B cell (primary cell): Measurements from ENCODE around the gene UBE2L5. TPM values are rescaled to one million over a fixed set of nuclear protein-coding genes. Genes with fewer than 3 reads are reported as not detected.
A peak's percentile ranks its signal among the peaks of the same experiment; 100 is the strongest.

ENCODE experiments used
- ATAC-seq: fragments of 200-7000 bp; cut with Tn5 transposase; one replicate; pipeline ENCODE4 v1.10.0; 2021; ENCODE audit warnings: low read depth, mild to moderate bottlenecking, moderate number of reproducible peaks, moderate library complexity
- CTCF ChIA-PET: fragments of 350-600 bp; sonication (Branson Sonifier 250); formaldehyde crosslinking; loops from one replicate; lab custom pipeline; 2021; ENCODE audit warnings: antibody characterized with exemption, inconsistent platforms; lab: Charles Lee
- POLR2A ChIA-PET: fragments of 350-600 bp; sonication (Branson Sonifier 250); formaldehyde crosslinking; loops from one replicate; lab custom pipeline; 2021; ENCODE audit warnings: antibody characterized with exemption; lab: Charles Lee
- DNase-seq: peaks from one replicate; pipeline ENCODE4 v3.0.0; 2013
- H2AFZ ChIP-seq: 2 replicates; pipeline ENCODE4 v1.6.1; 2012; ENCODE audit warnings: mild to moderate bottlenecking, low read depth, low read length; ENCODE audit not compliant: insufficient read depth, poor library complexity, severe bottlenecking
- H3K27ac ChIP-seq, 2 donors: 1 replicate in 1 of 2; 2 replicates in 1 of 2; pipeline ENCODE4 v1.5.1; 2012 to 2013; ENCODE audit warnings: low read length in 2 of 2, mild to moderate bottlenecking in 2 of 2, moderate library complexity in 1 of 2
- H3K27me3 ChIP-seq, 4 experiments: fragments of 200-600 bp in 1 of 4; sonication (generic) in 1 of 4; replicated peaks in 1 of 4; 1 replicate in 2 of 4; 2 replicates in 2 of 4; pipeline versions ENCODE4 v1.6.1 to v1.7.0; 2013 to 2016; ENCODE audit warnings: low read length in 3 of 4, mild to moderate bottlenecking in 2 of 4, mixed read lengths in 1 of 4, moderate library complexity in 1 of 4; ENCODE audit not compliant: insufficient read depth in 4 of 4, control insufficient read depth in 3 of 4; ENCODE audit errors: control extremely low read depth in 1 of 4
- H3K36me3 ChIP-seq, 2 experiments: replicated peaks in 1 of 2; 1 replicate in 1 of 2; 2 replicates in 1 of 2; pipeline versions ENCODE4 v1.6.1 to v1.7.1; 2013; ENCODE audit warnings: low read length in 1 of 2; ENCODE audit not compliant: insufficient read depth in 2 of 2, control insufficient read depth in 1 of 2; ENCODE audit errors: control extremely low read depth in 1 of 2, extremely low read depth in 1 of 2
- H3K4me1 ChIP-seq, 2 donors: fragments of 200-600 bp in 1 of 2; sonication (generic) in 1 of 2; 1 replicate in 1 of 2; 2 replicates in 1 of 2; pipeline versions ENCODE4 v1.5.1 to v1.6.1; 2013 to 2017; ENCODE audit warnings: low read length in 2 of 2; ENCODE audit not compliant: control insufficient read depth in 2 of 2, insufficient read depth in 2 of 2
- H3K4me2 ChIP-seq: replicated peaks from 2 replicates; pipeline ENCODE3; 2012; ENCODE audit warnings: mild to moderate bottlenecking, low read depth, low read length; ENCODE audit not compliant: poor library complexity, severe bottlenecking
- H3K4me3 ChIP-seq, 5 experiments: fragments of 200-600 bp in 1 of 5; sonication (generic) in 1 of 5; 1 replicate in 3 of 5; 2 replicates in 2 of 5; pipeline versions ENCODE4 v1.5.1 to v1.7.0; 2011 to 2016; ENCODE audit warnings: low read length in 4 of 5, mild to moderate bottlenecking in 4 of 5, low read depth in 2 of 5, control low read depth in 1 of 5, moderate library complexity in 1 of 5; ENCODE audit not compliant: insufficient read depth in 1 of 5; ENCODE audit errors: control extremely low read depth in 1 of 5, extremely low read depth in 1 of 5
- H3K79me2 ChIP-seq: fragments of 200-600 bp; sonication (generic); one replicate; pipeline ENCODE4 v1.6.0; 2016; ENCODE audit warnings: low read length; ENCODE audit not compliant: control insufficient read depth, insufficient read depth
- H3K9ac ChIP-seq: fragments of 200-600 bp; sonication (generic); 2 replicates; pipeline ENCODE4 v1.6.1; 2017; ENCODE audit warnings: mild to moderate bottlenecking, low read length, moderate library complexity
- H3K9me3 ChIP-seq, 3 donors: one replicate each; pipeline versions ENCODE4 v1.6.1 to v1.7.1; 2013; ENCODE audit warnings: low read length in 2 of 3; ENCODE audit not compliant: control insufficient read depth in 2 of 3, insufficient read depth in 1 of 3; ENCODE audit errors: control extremely low read depth in 1 of 3
- H4K20me1 ChIP-seq: 2 replicates; pipeline ENCODE4 v1.6.0; 2012; ENCODE audit warnings: mild to moderate bottlenecking, low read length; ENCODE audit not compliant: insufficient read depth, control insufficient read depth, poor library complexity, severe bottlenecking
- H3K27ac Mint-ChIP-seq: one replicate; pipeline ENCODE4 v1.8.0; 2021; ENCODE audit warnings: mixed read lengths
- H3K27me3 Mint-ChIP-seq: one replicate; pipeline ENCODE4 v1.8.0; 2021; ENCODE audit warnings: mixed read lengths
- H3K4me1 Mint-ChIP-seq: one replicate; pipeline ENCODE4 v1.8.0; 2021; ENCODE audit warnings: mixed read lengths
- H3K4me3 Mint-ChIP-seq: one replicate; pipeline ENCODE4 v1.8.0; 2021; ENCODE audit warnings: mixed read lengths
- H3K9me3 Mint-ChIP-seq: one replicate; pipeline ENCODE4 v1.8.0; 2022; ENCODE audit warnings: mixed read lengths; ENCODE audit not compliant: insufficient read depth
- CTCF ChIP-seq: fragments of 200-600 bp; IDR thresholded peaks from one replicate; pipeline ENCODE4 v1.8.0; 2022; ENCODE audit warnings: antibody characterized with exemption, mild to moderate bottlenecking
- EZH2 ChIP-seq: IDR thresholded peaks from 2 replicates; pipeline ENCODE4 v1.6.1; 2012; ENCODE audit warnings: borderline replicate concordance, low read depth, mild to moderate bottlenecking, moderate library complexity, low read length; ENCODE audit not compliant: insufficient read depth, poor library complexity, severe bottlenecking
- WGBS: methylation state at CpG from one replicate; pipeline ENCODE4 v1.1.5; 2013; ENCODE audit warnings: missing lambda C conversion rate; ENCODE audit not compliant: insufficient coverage; 5-methylcytosine and 5-hydroxymethylcytosine counted together
- intact Hi-C: fragments of 100-400 bp; cut with micrococcal nuclease; formaldehyde crosslinking; loops from one replicate; pipeline ENCODE4 v1.10.0; 2022
- polyA plus RNA-seq: library from polyadenylated mRNA; depleted of rRNA; stranded (reverse); fragments of >200 nt; gene quantifications from 2 replicates; pipeline ENCODE4 v1.2.3, GENCODE V29; 2012
- total RNA-seq, 2 donors: library from RNA; stranded (reverse); fragments of 120-200 nt in 1 of 2; gene quantifications; 1 replicate in 1 of 2; 2 replicates in 1 of 2; pipeline versions ENCODE4 v1.2.3 to v1.2.4, GENCODE V29; 2013 to 2022

Gene UBE2L5
- total and polyA plus RNA-seq, 2 donors (not counting 1 experiment from before 2014, with no cell fraction given), result 0.16 to 0.57 TPM

GRCh38 chr13:30437177-30437576, 14.9 kb downstream of the UBE2L5 start:
- no peak overlapping the region for H2AFZ ChIP-seq
- no peak overlapping the region for H3K9ac ChIP-seq
- no peaks in the 10 kb centered on the region for H3K27me3 ChIP-seq
- ATAC-seq (no peak), DNase-seq (no peak)
- Mint-ChIP-seq H3K27me3 (no peaks in the 10 kb centered on the region), H3K27ac (no peak overlapping the region), H3K4me1 (peaks cover 20% of the 10 kb centered on the region), H3K4me3 (no peak overlapping the region), H3K9me3 (no peaks in the 10 kb centered on the region)
- no peaks in the 10 kb centered on the region for H4K20me1 ChIP-seq
- no peak overlapping the region for H3K4me2 ChIP-seq
- 98% methylated on average over 4 of the region's 8 CpGs for WGBS
- no peak for TF ChIP-seq CTCF
- TF ChIP-seq EZH2, result no peak
- CTCF ChIA-PET, result interaction anchor here (0.7 to 1.7 kb wide), 3 partner anchors 144 to 337 kb away, joined by 3 to 4 read pairs (median 3); no protein-coding TSS in a partner anchor
- H3K79me2 ChIP-seq, result no peaks in the 10 kb centered on the region
- no peak overlapping the region for H3K27ac ChIP-seq
- H3K4me3 ChIP-seq, result no peak overlapping the region
- H3K9me3 ChIP-seq, result peaks cover 0 to 4% (median 0%) of the 10 kb centered on the region in 3 donors
- intact Hi-C loops, result no loop called here
- H3K36me3 ChIP-seq, result no peaks in the 10 kb centered on the region
- POLR2A ChIA-PET, result interaction anchor here (0.9 kb wide), 1 partner anchor 15 kb away, joined by 5 read pairs; the partner anchor contains the start of gene UBE2L5
- H3K4me1 ChIP-seq, result peaks cover 21 to 22% of the 10 kb centered on the region in 2 donors

- no peak overlapping the region for H2AFZ ChIP-seq
- Mint-ChIP-seq H3K9me3 (no peaks in the 10 kb centered on the region), H3K27me3 (no peaks in the 10 kb centered on the region), H3K4me3 (no peak overlapping the region), H3K27ac (peak overlapping the region; percentile 2), H3K4me1 (peaks cover 26% of the 10 kb centered on the region)
- H3K27me3 ChIP-seq, result no peaks in the 10 kb centered on the region
- no peak overlapping the region for H3K4me2 ChIP-seq
- ChIA-PET POLR2A (interaction anchor here (0.6 kb wide), 1 partner anchor 233 kb away, joined by 3 read pairs; no protein-coding TSS in a partner anchor), CTCF (no interaction called here)
- intact Hi-C loops, result no loop called here
- H3K79me2 ChIP-seq, result no peaks in the 10 kb centered on the region
- ATAC-seq (no peak), DNase-seq (no peak)
- H3K36me3 ChIP-seq, result no peaks in the 10 kb centered on the region
- no peak overlapping the region for H3K4me3 ChIP-seq
- TF ChIP-seq CTCF (no peak), EZH2 (no peak)
- H4K20me1 ChIP-seq, result no peaks in the 10 kb centered on the region
- 74% methylated on average over 3 of the region's 3 CpGs for WGBS
- H3K27ac ChIP-seq, result no peak overlapping the region
- H3K9ac ChIP-seq, result no peak overlapping the region
- peaks cover 32 to 33% of the 10 kb centered on the region in 2 donors for H3K4me1 ChIP-seq
- H3K9me3 ChIP-seq, result peaks cover 0 to 4% (median 0%) of the 10 kb centered on the region in 3 donors
Observed at GRCh38 chr13:30438286-30438685, 16.0 kb downstream of the UBE2L5 start.
